ENCODE data around the gene TWIST1.

The TWIST1 gene

GRCh38 chr7:19117091-19117869 is at the start of gene TWIST1:
Gene TWIST1, minus strand, starts transcription at chr7:19117636. Its CDS starts 315 bp downstream, at chr7:19117321.
- H3K9me3 ChIP-seq (ENCODE audit: control insufficient read depth in 1 of 2, low read length in 2 of 2), result no peaks in the 10 kb centered on the region
- no peak within 1 kb of the TSS for H3K27ac ChIP-seq (ENCODE audit: low read depth, low read length)
- peak within 1 kb of the TSS; percentile 50 to 61 for H3K4me3 ChIP-seq (ENCODE audit: low read depth in 1 of 2, low read length in 2 of 2)
- no peaks in the 10 kb centered on the region for H3K36me3 ChIP-seq (ENCODE audit: control insufficient read depth in 1 of 2, insufficient read depth in 2 of 2, low read length in 2 of 2)
- H3K27me3 ChIP-seq (ENCODE audit: control insufficient read depth in 1 of 2, insufficient read depth in 2 of 2, low read length in 2 of 2), result peaks cover 49 to 81% of the 10 kb centered on the region in 2 donors
- H3K4me1 ChIP-seq (ENCODE audit: control insufficient read depth in 1 of 2, insufficient read depth in 2 of 2, low read length in 2 of 2), result peaks cover 4 to 7% of the 10 kb centered on the region in 2 donors
- H3K9ac ChIP-seq (ENCODE audit: low read depth in 1 of 2, low read length in 2 of 2), result no peak within 1 kb of the TSS

GRCh38 chr7:19161671-19162070 is 44.2 kb upstream of the TWIST1 start:
- Histone ChIP-seq H3K27me3 (ENCODE audit: control insufficient read depth in 1 of 2, insufficient read depth in 2 of 2, low read length in 2 of 2) (no peaks in the 10 kb centered on the region), H3K4me3 (ENCODE audit: low read depth in 1 of 2, low read length in 2 of 2) (no peak overlapping the region), H3K36me3 (ENCODE audit: control insufficient read depth in 1 of 2, insufficient read depth in 2 of 2, low read length in 2 of 2) (no peaks in the 10 kb centered on the region), H3K9ac (ENCODE audit: low read depth in 1 of 2, low read length in 2 of 2) (no peak overlapping the region), H3K27ac (ENCODE audit: low read depth, low read length) (no peak overlapping the region), H3K4me1 (ENCODE audit: control insufficient read depth in 1 of 2, insufficient read depth in 2 of 2, low read length in 2 of 2) (no peaks in the 10 kb centered on the region), H3K9me3 (ENCODE audit: control insufficient read depth in 1 of 2, low read length in 2 of 2) (no peaks in the 10 kb centered on the region)

- H3K4me1 ChIP-seq (ENCODE audit: control insufficient read depth in 1 of 2, insufficient read depth in 2 of 2, low read length in 2 of 2), result no peaks in the 10 kb centered on the region
- no peaks in the 10 kb centered on the region for H3K9me3 ChIP-seq (ENCODE audit: control insufficient read depth in 1 of 2, low read length in 2 of 2)
- H3K9ac ChIP-seq (ENCODE audit: low read depth in 1 of 2, low read length in 2 of 2), result no peak overlapping the region
- no peaks in the 10 kb centered on the region for H3K36me3 ChIP-seq (ENCODE audit: control insufficient read depth in 1 of 2, insufficient read depth in 2 of 2, low read length in 2 of 2)
- no peak overlapping the region for H3K27ac ChIP-seq (ENCODE audit: low read depth, low read length)
- H3K4me3 ChIP-seq (ENCODE audit: low read depth in 1 of 2, low read length in 2 of 2), result no peak overlapping the region
- H3K27me3 ChIP-seq (ENCODE audit: control insufficient read depth in 1 of 2, insufficient read depth in 2 of 2, low read length in 2 of 2), result peaks cover 4 to 13% of the 10 kb centered on the region in 2 donors
Observed at GRCh38 chr7:19146699-19147098, 29.3 kb upstream of the TWIST1 start.

GRCh38 chr7:19145434-19146115 is 28.1 kb upstream of the TWIST1 start:
- H3K36me3 ChIP-seq (ENCODE audit: control insufficient read depth in 1 of 2, insufficient read depth in 2 of 2, low read length in 2 of 2), result no peaks in the 10 kb centered on the region
- H3K27ac ChIP-seq (ENCODE audit: low read depth, low read length), result no peak overlapping the region
- no peaks in the 10 kb centered on the region for H3K9me3 ChIP-seq (ENCODE audit: control insufficient read depth in 1 of 2, low read length in 2 of 2)
- no peak overlapping the region for H3K4me3 ChIP-seq (ENCODE audit: low read depth in 1 of 2, low read length in 2 of 2)
- no peak overlapping the region for H3K9ac ChIP-seq (ENCODE audit: low read depth in 1 of 2, low read length in 2 of 2)
- no peaks in the 10 kb centered on the region for H3K4me1 ChIP-seq (ENCODE audit: control insufficient read depth in 1 of 2, insufficient read depth in 2 of 2, low read length in 2 of 2)
- H3K27me3 ChIP-seq (ENCODE audit: control insufficient read depth in 1 of 2, insufficient read depth in 2 of 2, low read length in 2 of 2), result peaks cover 4 to 13% of the 10 kb centered on the region in 2 donors

- Histone ChIP-seq H3K27me3 (ENCODE audit: control insufficient read depth in 1 of 2, insufficient read depth in 2 of 2, low read length in 2 of 2) (peaks cover 4 to 13% of the 10 kb centered on the region in 2 donors), H3K9ac (ENCODE audit: low read depth in 1 of 2, low read length in 2 of 2) (no peak within 1 kb of the TSS), H3K4me3 (ENCODE audit: low read depth in 1 of 2, low read length in 2 of 2) (no peak within 1 kb of the TSS)
Observed at GRCh38 chr7:19144661-19145433, 27.4 kb upstream of the TWIST1 start, which contains the start of gene FERD3L. Gene FERD3L, minus strand, starts transcription at chr7:19145421. Its CDS starts 59 bp downstream, at chr7:19145362.

GRCh38 chr7:19143881-19144574 is 26.6 kb upstream of the TWIST1 start:
- Histone ChIP-seq H3K9ac (ENCODE audit: low read depth in 1 of 2, low read length in 2 of 2) (no peak overlapping the region), H3K36me3 (ENCODE audit: control insufficient read depth in 1 of 2, insufficient read depth in 2 of 2, low read length in 2 of 2) (no peaks in the 10 kb centered on the region), H3K27me3 (ENCODE audit: control insufficient read depth in 1 of 2, insufficient read depth in 2 of 2, low read length in 2 of 2) (peaks cover 4 to 13% of the 10 kb centered on the region in 2 donors), H3K4me3 (ENCODE audit: low read depth in 1 of 2, low read length in 2 of 2) (no peak overlapping the region), H3K27ac (ENCODE audit: low read depth, low read length) (no peak overlapping the region), H3K9me3 (ENCODE audit: control insufficient read depth in 1 of 2, low read length in 2 of 2) (no peaks in the 10 kb centered on the region), H3K4me1 (ENCODE audit: control insufficient read depth in 1 of 2, insufficient read depth in 2 of 2, low read length in 2 of 2) (no peaks in the 10 kb centered on the region)

More at GRCh38 chr7:19144661-19145433, 27.4 kb upstream of the TWIST1 start, which contains the start of gene FERD3L:
- no peaks in the 10 kb centered on the region for H3K36me3 ChIP-seq (ENCODE audit: control insufficient read depth in 1 of 2, insufficient read depth in 2 of 2, low read length in 2 of 2)
- H3K9me3 ChIP-seq (ENCODE audit: control insufficient read depth in 1 of 2, low read length in 2 of 2), result no peaks in the 10 kb centered on the region
- no peak within 1 kb of the TSS for H3K27ac ChIP-seq (ENCODE audit: low read depth, low read length)
- no peaks in the 10 kb centered on the region for H3K4me1 ChIP-seq (ENCODE audit: control insufficient read depth in 1 of 2, insufficient read depth in 2 of 2, low read length in 2 of 2)

GRCh38 chr7:19139706-19140327 is 22.4 kb upstream of the TWIST1 start:
- peaks cover 3 to 4% of the 10 kb centered on the region in 2 donors for H3K27me3 ChIP-seq (ENCODE audit: control insufficient read depth in 1 of 2, insufficient read depth in 2 of 2, low read length in 2 of 2)
- no peak overlapping the region for H3K9ac ChIP-seq (ENCODE audit: low read depth in 1 of 2, low read length in 2 of 2)

GRCh38 chr7:19133886-19134285 is 16.4 kb upstream of the TWIST1 start:
- Histone ChIP-seq H3K9ac (ENCODE audit: low read depth in 1 of 2, low read length in 2 of 2) (no peak overlapping the region), H3K4me1 (ENCODE audit: control insufficient read depth in 1 of 2, insufficient read depth in 2 of 2, low read length in 2 of 2) (no peaks in the 10 kb centered on the region), H3K4me3 (ENCODE audit: low read depth in 1 of 2, low read length in 2 of 2) (no peak overlapping the region), H3K27ac (ENCODE audit: low read depth, low read length) (no peak overlapping the region), H3K36me3 (ENCODE audit: control insufficient read depth in 1 of 2, insufficient read depth in 2 of 2, low read length in 2 of 2) (no peaks in the 10 kb centered on the region), H3K27me3 (ENCODE audit: control insufficient read depth in 1 of 2, insufficient read depth in 2 of 2, low read length in 2 of 2) (no peaks in the 10 kb centered on the region), H3K9me3 (ENCODE audit: control insufficient read depth in 1 of 2, low read length in 2 of 2) (no peaks in the 10 kb centered on the region)

More at GRCh38 chr7:19139706-19140327, 22.4 kb upstream of the TWIST1 start:
- H3K4me1 ChIP-seq (ENCODE audit: control insufficient read depth in 1 of 2, insufficient read depth in 2 of 2, low read length in 2 of 2), result no peaks in the 10 kb centered on the region
- H3K9me3 ChIP-seq (ENCODE audit: control insufficient read depth in 1 of 2, low read length in 2 of 2), result no peaks in the 10 kb centered on the region
- no peaks in the 10 kb centered on the region for H3K36me3 ChIP-seq (ENCODE audit: control insufficient read depth in 1 of 2, insufficient read depth in 2 of 2, low read length in 2 of 2)
- H3K27ac ChIP-seq (ENCODE audit: low read depth, low read length), result no peak overlapping the region
- no peak overlapping the region for H3K4me3 ChIP-seq (ENCODE audit: low read depth in 1 of 2, low read length in 2 of 2)

- H3K27me3 ChIP-seq (ENCODE audit: control insufficient read depth in 1 of 2, insufficient read depth in 2 of 2, low read length in 2 of 2), result no peaks in the 10 kb centered on the region
- H3K9ac ChIP-seq (ENCODE audit: low read depth in 1 of 2, low read length in 2 of 2), result no peak overlapping the region
- no peak overlapping the region for H3K27ac ChIP-seq (ENCODE audit: low read depth, low read length)
- no peak overlapping the region for H3K4me3 ChIP-seq (ENCODE audit: low read depth in 1 of 2, low read length in 2 of 2)
- no peaks in the 10 kb centered on the region for H3K9me3 ChIP-seq (ENCODE audit: control insufficient read depth in 1 of 2, low read length in 2 of 2)
- H3K4me1 ChIP-seq (ENCODE audit: control insufficient read depth in 1 of 2, insufficient read depth in 2 of 2, low read length in 2 of 2), result no peaks in the 10 kb centered on the region
- no peaks in the 10 kb centered on the region for H3K36me3 ChIP-seq (ENCODE audit: control insufficient read depth in 1 of 2, insufficient read depth in 2 of 2, low read length in 2 of 2)
Observed at GRCh38 chr7:19133390-19133789, 16.0 kb upstream of the TWIST1 start.

Data from duodenal mucosa (tissue), 2 donors.